Suprapubic skin (tissue), 3 donors: Measurements from ENCODE around the gene NNT.

Experiments
- CTCF ChIP-seq, 2 donors: fragments of 200-600 bp in 1 of 2; fragments of 450-650 bp in 1 of 2; sonication (generic) in 1 of 2; IDR thresholded peaks; one replicate each; pipeline ENCODE4 v1.5.1; 2016 to 2019; ENCODE audit warnings: antibody characterized with exemption in 2 of 2, mild to moderate bottlenecking in 1 of 2, moderate library complexity in 1 of 2
- POLR2A ChIP-seq, 2 donors: fragments of 450-650 bp; IDR thresholded peaks; one replicate each; pipeline ENCODE4 v1.6.1; 2017; ENCODE audit warnings: antibody characterized with exemption in 2 of 2, mild to moderate bottlenecking in 2 of 2, moderate library complexity in 2 of 2

- TF ChIP-seq POLR2A (IDR thresholded peaks at IDR 0.05) (no peak), CTCF (IDR thresholded peaks at IDR 0.05) (no peak)
Measured at GRCh38 chr5:43603344-43604217, 601 bp downstream of the NNT start.
